ENCODE results near the gene TF. TPM values are rescaled to one million over a fixed set of nuclear protein-coding genes. Genes with fewer than 3 reads are reported as not detected.

The TF gene
- total RNA-seq, 1 donor from 2014 or later, result 3.9 TPM

DNA sequence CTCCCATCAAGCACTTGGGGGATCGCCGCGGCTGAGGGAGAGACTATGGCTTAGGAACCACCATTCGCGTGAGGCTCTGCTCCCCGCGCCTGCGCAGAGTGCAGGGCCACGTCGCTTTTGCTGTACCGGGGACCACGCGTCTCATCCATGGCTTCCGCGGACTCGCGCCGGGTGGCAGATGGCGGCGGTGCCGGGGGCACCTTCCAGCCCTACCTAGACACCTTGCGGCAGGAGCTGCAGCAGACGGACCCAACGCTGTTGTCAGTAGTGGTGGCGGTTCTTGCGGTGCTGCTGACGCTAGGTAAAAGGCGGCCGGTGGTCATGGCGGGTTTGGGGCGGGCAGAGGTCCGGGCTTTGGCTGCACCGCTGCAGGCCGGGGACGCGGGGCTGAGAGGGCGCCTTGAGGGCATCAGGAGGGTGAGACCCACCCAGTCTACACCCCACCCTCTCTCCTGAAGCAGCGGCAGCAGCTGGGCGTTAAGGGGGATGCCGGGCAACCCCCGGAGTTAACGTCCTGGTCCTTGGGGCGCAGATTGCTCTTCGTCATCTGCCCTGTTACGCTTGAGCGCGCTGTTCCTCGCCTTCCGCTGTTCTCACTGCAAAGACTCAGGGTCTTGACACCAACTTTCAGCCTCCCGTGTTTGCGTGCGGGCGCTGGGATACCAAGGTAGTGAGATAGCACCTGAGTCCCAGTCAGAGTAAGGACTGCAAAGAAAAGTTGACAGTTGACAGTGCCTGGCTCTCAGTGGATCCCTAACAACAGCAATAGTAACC is 59.7 kb downstream of the TF start, which contains the start of gene SRPRB:
TSS of gene SRPRB (plus strand) at position 114 of the 774 bp plus-strand sequence. CDS start at position 148, 34 bp downstream.
- TF ChIP-seq CTCF (IDR thresholded peaks at IDR 0.05; ENCODE audit: unreplicated experiment), result no peak
- Mint-ChIP-seq H3K9me3 (ENCODE audit: unreplicated experiment) (no peaks in the 10 kb centered on the region), H3K27me3 (ENCODE audit: unreplicated experiment) (peaks cover 3% of the 10 kb centered on the region), H3K27ac (ENCODE audit: unreplicated experiment) (peak within 1 kb of the TSS; percentile 36), H3K4me3 (ENCODE audit: unreplicated experiment) (peak within 1 kb of the TSS; percentile 99), H3K4me1 (ENCODE audit: unreplicated experiment) (peaks cover 6% of the 10 kb centered on the region), H3K36me3 (ENCODE audit: low read depth, unreplicated experiment) (no peaks in the 10 kb centered on the region)
- DNase-seq (ENCODE audit: low spot score), result peak; percentile 92

DNA sequence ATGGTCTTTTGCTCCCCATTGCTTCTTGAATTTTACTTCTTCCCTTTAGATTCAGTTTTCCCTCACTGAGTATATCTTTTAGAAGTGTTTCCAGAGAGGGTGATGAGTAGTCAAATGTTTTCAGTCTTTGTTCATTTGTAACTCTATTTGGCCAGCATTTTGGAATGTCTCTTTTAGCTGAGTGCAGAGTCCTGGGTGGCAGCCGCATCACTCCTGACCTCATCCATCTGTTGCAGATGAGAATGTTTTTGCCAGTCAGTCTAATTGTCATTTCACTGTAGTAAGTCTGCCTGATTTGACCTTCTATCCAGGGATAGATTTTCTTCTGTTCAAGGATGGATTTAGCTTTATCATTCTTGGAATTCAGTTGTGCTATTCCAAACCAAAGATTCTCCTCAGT is 66.7 kb downstream of the TF start:
- no peaks in the 10 kb centered on the region for H3K4me1 Mint-ChIP-seq (ENCODE audit: unreplicated experiment)
- no peaks in the 10 kb centered on the region for H3K9me3 Mint-ChIP-seq (ENCODE audit: unreplicated experiment)
- TF ChIP-seq CTCF (IDR thresholded peaks at IDR 0.05; ENCODE audit: unreplicated experiment), result no peak
- peaks cover 2% of the 10 kb centered on the region for H3K27me3 Mint-ChIP-seq (ENCODE audit: unreplicated experiment)
- H3K36me3 Mint-ChIP-seq (ENCODE audit: low read depth, unreplicated experiment), result no peaks in the 10 kb centered on the region
- no peak for DNase-seq (ENCODE audit: low spot score)
- H3K4me3 Mint-ChIP-seq (ENCODE audit: unreplicated experiment), result no peak overlapping the region
- no peak overlapping the region for H3K27ac Mint-ChIP-seq (ENCODE audit: unreplicated experiment)

DNA sequence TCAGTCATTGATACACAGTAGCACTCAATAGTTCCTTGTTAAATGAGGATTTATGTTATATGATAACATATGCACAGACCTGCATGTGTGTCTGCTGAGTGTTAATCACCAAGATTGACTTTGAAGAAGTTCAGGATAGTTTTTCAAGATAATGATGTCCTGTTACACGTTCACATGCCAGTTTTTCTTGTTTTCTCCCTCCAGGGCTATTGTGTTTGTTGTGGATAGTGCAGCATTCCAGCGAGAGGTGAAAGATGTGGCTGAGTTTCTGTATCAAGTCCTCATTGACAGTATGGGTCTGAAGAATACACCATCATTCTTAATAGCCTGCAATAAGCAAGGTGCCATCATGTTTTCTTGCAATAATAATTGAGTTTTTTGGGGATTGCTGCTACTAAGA is 69.2 kb downstream of the TF start:
- Mint-ChIP-seq H3K36me3 (ENCODE audit: low read depth, unreplicated experiment) (peaks cover 5% of the 10 kb centered on the region), H3K27ac (ENCODE audit: unreplicated experiment) (no peak overlapping the region), H3K27me3 (ENCODE audit: unreplicated experiment) (peaks cover 2% of the 10 kb centered on the region), H3K4me3 (ENCODE audit: unreplicated experiment) (no peak overlapping the region), H3K4me1 (ENCODE audit: unreplicated experiment) (no peaks in the 10 kb centered on the region), H3K9me3 (ENCODE audit: unreplicated experiment) (no peaks in the 10 kb centered on the region)
- no peak for TF ChIP-seq CTCF (IDR thresholded peaks at IDR 0.05; ENCODE audit: unreplicated experiment)
- no peak for DNase-seq (ENCODE audit: low spot score)

- H3K4me3 Mint-ChIP-seq (ENCODE audit: unreplicated experiment), result no peak overlapping the region
- no peaks in the 10 kb centered on the region for H3K9me3 Mint-ChIP-seq (ENCODE audit: unreplicated experiment)
- H3K4me1 Mint-ChIP-seq (ENCODE audit: unreplicated experiment), result no peaks in the 10 kb centered on the region
- no peak overlapping the region for H3K27ac Mint-ChIP-seq (ENCODE audit: unreplicated experiment)
- H3K27me3 Mint-ChIP-seq (ENCODE audit: unreplicated experiment), result no peaks in the 10 kb centered on the region
- no peak for TF ChIP-seq CTCF (IDR thresholded peaks at IDR 0.05; ENCODE audit: unreplicated experiment)
- no peak for DNase-seq (ENCODE audit: low spot score)
- peaks cover 17% of the 10 kb centered on the region for H3K36me3 Mint-ChIP-seq (ENCODE audit: low read depth, unreplicated experiment)
Measured at GRCh38 chr3:133820129-133820528, 73.9 kb downstream of the TF start.

DNA sequence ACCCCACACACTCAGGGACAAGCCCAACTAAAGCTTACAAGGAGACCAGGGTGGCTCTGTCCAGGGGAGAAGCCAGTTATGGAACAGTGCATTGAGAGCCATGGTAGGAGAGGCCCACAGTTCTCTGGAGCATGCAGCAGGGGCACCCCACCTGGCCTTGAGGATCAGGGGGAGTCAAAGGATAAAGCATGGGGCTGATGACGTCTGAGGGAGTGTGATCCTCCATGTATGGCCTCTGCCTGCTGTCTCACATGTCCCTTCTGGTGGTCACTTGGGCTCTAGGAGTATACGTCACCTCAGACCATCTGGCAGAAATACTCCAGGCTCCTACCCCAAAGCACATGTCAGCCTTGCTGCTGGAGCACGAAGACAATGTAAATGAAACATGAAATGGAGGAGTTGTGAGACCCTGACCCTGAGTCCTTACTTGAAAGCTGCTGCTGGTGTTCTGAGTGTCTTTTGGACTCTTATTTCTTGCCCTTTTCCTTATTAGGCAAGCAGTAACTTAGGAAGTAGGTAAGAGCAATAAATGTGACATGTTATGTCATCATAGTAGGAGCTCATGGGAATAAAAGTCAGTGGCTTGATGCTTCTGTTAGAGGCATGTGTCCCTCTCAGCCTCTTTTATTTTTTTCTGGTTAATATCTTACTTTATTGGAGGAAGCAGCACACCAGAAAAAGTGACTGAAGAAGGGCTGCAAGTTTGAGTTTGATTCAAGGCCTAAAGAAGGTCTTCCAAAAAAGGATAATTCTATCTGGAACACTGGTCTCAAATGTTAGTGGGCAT is 74.9 kb downstream of the TF start:
- no peaks in the 10 kb centered on the region for H3K27me3 Mint-ChIP-seq (ENCODE audit: unreplicated experiment)
- H3K9me3 Mint-ChIP-seq (ENCODE audit: unreplicated experiment), result no peaks in the 10 kb centered on the region
- no peak for TF ChIP-seq CTCF (IDR thresholded peaks at IDR 0.05; ENCODE audit: unreplicated experiment)
- peak overlapping the region; percentile 69 for H3K4me3 Mint-ChIP-seq (ENCODE audit: unreplicated experiment)
- no peak for DNase-seq (ENCODE audit: low spot score)
- H3K27ac Mint-ChIP-seq (ENCODE audit: unreplicated experiment), result no peak overlapping the region
- peaks cover 17% of the 10 kb centered on the region for H3K36me3 Mint-ChIP-seq (ENCODE audit: low read depth, unreplicated experiment)
- H3K4me1 Mint-ChIP-seq (ENCODE audit: unreplicated experiment), result no peaks in the 10 kb centered on the region

Data from endothelial cell (in vitro differentiated cells).